Suppressor macrophage treated with lipopolysaccharide for 1 hour (primary cell): Measurements from ENCODE around the gene MBLAC1.
A peak's percentile ranks its signal among the peaks of the same experiment; 100 is the strongest.

ENCODE experiments used
- DNase-seq, 3 donors: peaks; one replicate each; pipeline ENCODE4 v3.0.0-alpha.2; 2020 to 2022

Gene MBLAC1, protein sequence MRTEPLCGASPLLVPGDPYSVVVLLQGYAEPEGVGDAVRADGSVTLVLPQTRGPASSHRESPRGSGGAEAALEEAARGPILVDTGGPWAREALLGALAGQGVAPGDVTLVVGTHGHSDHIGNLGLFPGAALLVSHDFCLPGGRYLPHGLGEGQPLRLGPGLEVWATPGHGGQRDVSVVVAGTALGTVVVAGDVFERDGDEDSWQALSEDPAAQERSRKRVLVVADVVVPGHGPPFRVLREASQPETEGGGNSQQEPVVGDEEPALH

DNA sequence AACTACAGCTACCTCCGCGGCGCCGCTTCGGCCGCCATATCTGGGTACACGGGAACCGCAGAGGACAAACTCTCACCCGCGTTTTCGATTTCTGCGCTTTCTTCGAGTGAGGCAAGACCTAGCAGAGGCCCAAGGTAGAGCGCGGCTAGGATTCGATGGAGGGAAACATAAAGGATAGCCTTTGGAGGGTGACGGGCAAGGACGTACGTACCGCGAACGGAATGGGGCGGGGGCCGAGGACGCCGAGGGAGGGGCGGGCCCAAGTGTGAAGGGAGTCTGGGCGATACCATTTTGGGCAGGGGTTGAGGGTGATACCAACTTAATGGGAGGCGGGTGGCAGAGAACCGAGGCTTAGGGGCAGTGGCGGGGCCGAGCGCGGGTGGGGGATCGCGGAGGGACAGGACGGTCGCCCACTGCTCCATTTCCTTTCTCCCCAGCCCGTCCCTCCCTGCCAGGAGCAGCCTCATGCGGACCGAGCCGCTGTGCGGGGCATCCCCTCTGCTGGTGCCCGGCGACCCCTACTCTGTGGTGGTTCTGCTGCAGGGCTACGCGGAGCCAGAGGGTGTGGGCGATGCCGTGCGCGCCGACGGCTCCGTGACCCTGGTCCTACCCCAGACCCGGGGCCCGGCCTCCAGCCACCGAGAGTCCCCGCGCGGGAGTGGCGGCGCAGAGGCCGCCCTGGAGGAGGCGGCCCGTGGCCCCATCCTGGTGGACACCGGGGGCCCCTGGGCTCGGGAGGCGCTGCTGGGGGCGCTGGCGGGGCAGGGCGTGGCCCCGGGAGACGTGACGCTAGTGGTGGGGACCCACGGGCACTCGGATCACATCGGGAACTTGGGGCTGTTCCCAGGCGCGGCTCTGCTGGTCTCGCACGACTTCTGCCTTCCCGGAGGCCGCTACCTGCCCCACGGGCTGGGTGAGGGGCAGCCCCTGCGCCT is at the start of gene MBLAC1:
Gene MBLAC1 (plus strand): TSS at position 37 of the 935 bp plus-strand sequence. CDS start 429 bp downstream, at position 466.
- DNase-seq: peak; percentile 86 to 94 (median 92)

DNA sequence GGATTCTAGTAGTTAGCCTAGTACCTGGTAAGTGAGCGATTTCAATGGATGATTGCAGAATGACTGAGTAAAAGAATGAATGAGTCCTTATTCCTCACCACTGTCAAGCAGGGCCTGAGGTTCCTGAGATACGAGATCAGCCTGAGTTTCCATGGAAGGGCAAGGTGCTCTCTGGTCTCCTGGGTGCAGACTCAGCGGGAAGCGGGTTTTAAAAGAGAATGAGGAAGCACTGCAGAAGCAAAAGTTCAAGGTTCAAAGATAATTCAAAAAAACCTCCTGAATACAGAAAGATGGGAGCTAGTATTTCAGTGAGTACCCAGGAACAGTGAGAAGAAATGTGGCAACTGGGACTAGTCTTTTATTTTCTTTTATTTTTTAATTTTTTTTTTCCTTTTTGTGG is 49.6 kb upstream of the MBLAC1 start:
- DNase-seq: no peak

DNA sequence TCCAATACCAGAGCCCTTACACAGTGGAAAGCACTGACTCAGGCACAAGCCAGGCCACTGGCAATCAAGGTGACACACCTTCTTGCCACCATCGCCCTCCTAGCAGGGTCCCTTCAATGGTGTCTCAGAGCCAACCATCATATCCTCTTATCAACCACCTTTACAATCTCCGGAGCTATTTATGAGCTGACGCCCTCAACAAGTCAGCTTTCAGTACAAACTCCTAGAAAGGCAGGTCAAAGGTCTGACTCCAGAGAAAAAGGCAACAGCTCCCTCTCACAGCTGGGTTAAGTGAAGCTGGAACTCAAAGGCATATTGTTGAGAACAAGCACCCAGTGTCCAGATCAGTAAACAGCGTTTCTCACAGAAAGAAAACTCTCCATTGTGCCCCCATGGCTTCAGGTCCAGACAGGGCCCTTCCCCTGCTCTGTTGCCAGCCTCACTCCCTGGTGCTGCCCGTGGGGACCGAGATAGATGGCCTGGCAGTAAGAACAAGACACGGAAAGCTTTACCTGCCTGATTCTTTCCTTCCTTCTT is 47.7 kb upstream of the MBLAC1 start:
- no peak for DNase-seq

- DNase-seq: peak in 2 of 3 donors; percentile 16 to 21
Measured at GRCh38 chr7:100080907-100081534, 45.7 kb upstream of the MBLAC1 start.

DNA sequence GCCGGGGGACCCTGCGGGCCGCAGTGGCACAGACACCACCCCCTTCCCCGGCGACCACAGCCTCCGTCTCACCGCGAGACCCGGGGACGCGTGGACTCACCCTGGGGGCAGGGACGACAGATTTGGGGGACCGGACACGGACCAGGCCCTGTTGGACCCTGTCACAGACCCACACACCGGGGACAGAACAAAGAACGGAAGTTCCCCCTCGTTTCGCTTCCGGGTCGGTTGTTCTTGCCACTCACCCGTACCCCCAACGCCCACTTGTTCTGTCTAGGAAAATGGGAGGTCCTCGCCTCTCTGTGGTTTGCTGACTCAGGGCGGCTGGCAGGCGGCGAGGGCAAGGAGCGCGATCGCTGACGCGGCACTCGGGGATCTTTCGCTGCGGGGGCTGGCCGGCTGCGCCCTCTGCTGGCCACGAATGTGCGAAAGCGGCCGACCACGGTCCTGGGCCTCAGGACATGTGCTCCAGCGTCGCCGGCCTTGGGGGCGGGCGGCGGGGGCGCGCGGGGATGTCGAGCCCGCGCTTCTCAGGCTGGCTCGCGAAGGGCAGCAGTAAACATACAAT is 45.1 kb upstream of the MBLAC1 start, which contains the start of gene ZNF3:
Gene ZNF3 (minus strand): TSS at position 189 of the 568 bp plus-strand sequence. CDS start 4,366 bp downstream, outside the sequence.
- peak; percentile 99 to 100 (median 99) for DNase-seq

DNA sequence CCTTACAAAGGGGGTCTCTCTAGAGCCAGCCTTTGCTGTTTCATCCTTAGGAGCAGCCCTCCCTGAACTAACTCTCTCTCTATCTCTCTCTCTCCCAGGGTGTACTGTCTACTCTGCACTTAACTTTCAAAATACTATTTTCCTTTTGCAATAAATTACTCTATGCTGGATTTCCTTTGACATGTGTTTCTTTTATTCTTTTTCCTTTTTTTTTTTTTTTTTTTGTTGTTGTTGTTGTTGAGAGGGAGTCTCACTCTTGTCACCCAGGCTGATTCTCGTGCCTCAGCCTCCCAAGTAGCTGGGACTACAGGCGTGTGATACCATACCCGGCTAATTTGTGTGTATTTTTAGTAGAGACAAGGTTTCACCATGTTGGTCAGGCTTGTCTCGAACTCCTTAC is 43.8 kb upstream of the MBLAC1 start:
- no peak for DNase-seq

- DNase-seq: no peak
Measured at GRCh38 chr7:100085515-100085914, 41.3 kb upstream of the MBLAC1 start.

DNA sequence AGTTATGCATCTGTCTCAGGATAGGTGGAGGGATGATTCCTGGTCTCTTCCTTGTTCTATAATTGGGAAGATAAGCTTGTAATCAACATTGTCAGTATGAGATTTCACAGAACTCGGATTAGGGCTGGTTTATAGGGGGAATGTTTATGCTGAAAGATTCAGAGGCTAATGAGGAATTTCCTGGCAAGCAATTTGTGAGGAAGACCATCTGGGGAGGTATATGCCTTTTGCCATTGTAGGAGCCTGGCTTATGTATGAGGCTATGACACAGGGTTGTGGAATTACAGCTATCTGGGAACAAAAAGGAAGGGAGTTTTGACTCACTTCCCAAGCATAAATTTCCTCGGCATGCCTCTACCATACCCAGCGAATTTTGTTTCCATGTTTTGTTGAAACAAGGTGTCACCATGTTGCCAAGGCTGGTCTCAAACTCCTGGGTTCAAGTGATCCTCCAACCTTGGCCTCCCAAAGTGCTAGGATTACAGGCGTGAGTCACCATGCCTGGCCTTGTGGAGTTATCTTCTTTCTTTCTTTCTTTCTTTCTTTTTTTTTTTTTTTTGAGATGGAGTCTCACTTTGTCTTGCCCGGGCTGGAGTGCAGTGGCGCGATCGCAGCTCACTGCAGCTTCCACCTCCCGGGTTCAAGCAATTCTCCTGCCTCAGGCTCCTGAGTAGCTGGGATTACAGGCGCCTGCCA is 39.6 kb upstream of the MBLAC1 start:
- DNase-seq: no peak

DNA sequence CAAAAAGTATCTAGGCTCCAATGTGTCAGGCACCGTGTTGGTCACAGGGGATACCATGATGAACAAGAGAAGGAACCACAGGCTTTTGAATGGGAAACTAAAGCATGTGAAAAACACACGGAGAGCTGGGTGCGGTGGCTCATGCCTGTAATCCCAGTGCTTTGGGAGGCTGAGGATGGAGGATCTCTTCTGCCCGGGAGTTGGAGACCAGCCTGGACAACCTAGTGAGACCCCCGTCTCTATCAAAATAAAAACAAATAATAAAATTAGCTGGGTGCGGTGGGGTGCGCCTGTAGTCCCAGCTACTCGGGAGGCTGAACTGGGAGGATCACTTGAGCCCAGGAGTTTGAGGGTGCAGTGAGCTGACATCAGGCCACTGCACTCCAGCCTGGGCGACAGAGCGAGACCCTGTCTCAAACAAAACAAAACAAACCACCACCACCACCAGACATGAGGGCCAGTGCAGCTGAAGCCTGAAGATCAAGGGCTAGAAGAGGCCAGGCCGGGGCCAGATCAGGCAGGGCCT is 38.6 kb upstream of the MBLAC1 start:
- no peak for DNase-seq

- peak; percentile 80 to 95 (median 92) for DNase-seq
Measured at GRCh38 chr7:100088621-100089457, 37.9 kb upstream of the MBLAC1 start, which contains the start of gene COPS6. COPS6 (plus strand) TSS chr7:100088969; CDS start chr7:100088991, 22 bp downstream.

DNA sequence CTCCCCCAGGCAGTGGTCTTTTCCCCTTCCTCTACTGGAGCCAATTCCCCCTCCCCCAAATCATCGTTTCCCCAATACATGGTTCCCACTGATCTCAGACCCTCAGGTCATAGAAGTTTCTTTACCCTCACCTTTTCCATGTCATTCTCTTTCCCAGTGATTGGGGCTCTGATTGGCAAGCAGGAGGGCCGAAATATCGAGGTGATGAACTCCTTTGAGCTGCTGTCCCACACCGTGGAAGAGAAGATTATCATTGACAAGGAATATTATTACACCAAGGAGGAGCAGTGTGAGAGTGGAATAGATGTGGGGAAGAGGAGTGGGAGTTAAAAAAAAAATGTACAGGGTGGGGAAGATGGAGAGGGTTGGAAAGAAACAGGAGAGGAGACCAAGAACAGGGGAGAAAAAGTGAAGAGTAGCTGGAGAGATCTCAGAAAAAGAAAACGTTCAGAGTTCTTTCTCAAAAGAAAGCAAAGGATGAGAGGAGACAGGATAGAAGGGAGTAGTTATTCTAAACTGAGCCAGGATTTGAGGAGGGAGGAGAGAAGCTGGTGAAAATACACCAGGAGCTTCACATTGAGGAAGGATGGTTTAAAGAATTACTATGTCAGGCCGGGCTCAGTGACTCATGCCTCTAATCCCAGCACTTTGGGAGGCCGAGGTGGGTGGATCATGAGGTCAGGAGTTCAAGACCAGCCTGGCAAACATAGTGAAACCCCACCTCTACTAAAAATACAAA is 37.1 kb upstream of the MBLAC1 start:
- peak; percentile 14 to 27 (median 19) for DNase-seq

GRCh38 chr7:100090527-100091410 is 36.0 kb upstream of the MBLAC1 start:
- no peak for DNase-seq

DNA sequence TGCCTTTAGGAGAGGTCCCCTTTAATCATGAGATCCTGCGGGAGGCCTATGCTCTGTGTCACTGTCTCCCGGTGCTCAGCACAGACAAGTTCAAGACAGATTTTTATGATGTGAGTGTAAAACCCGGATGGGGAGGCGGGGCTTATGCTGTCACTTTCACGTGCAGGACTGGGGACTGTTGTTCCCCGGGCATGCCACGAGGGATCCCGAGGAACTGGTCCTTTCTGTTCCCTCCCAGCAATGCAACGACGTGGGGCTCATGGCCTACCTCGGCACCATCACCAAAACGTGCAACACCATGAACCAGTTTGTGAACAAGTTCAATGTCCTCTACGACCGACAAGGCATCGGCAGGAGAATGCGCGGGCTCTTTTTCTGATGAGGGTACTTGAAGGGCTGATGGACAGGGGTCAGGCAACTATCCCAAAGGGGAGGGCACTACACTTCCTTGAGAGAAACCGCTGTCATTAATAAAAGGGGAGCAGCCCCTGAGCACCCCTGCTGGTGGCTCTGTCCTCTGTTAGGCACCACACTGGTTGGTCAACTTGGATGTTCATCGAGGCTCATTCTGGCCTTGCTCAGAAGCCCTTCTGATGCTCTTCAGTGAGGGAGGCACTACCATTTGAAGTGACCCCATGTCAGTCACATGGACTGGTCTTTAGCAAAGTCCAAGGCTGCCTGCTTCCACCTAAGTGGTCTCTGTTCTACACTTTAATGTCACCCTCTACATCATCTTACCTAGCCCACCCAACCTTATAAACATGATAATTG is 35.2 kb upstream of the MBLAC1 start:
- DNase-seq: no peak

DNA sequence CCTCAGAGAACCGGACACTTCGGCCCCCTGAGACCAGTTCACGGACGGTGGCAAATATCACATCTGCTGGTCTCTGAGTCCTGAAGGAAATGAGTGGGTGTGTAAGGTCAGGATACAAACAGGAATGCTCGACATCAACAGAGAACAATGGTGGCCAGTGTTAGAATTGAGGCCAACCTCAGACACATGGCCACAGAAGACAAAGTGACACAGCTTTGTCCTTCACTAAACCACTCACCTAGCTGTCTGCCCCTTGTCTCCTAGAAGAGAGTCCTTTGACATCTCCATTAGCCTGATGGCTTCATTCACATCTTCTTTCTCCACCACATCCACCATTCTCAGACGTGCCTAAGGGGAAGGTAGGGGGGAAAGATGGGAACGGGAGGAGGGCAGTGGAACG is 33.7 kb upstream of the MBLAC1 start:
- DNase-seq: no peak

DNA sequence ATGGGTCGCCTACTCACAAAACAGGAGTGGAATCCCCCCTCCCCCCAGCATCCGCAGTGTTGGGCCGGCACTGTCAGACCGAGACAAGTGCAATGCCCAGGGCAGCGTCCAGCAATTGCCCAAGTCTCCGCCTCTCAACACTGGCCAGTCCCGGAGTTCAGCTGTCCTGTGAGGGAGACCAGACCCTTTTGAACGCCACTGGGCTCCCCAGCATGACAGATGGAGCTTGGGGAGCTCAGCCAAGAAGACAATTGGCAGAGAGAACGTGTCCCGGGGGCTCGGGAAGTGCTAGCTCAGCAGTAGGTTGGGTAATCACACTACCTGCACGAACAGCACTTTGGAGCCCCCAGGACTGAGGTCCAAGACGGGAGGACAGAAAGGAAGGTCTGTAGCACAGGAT is 33.3 kb upstream of the MBLAC1 start:
- no peak for DNase-seq

- DNase-seq: no peak
Measured at GRCh38 chr7:100093925-100094486, 32.8 kb upstream of the MBLAC1 start.

DNA sequence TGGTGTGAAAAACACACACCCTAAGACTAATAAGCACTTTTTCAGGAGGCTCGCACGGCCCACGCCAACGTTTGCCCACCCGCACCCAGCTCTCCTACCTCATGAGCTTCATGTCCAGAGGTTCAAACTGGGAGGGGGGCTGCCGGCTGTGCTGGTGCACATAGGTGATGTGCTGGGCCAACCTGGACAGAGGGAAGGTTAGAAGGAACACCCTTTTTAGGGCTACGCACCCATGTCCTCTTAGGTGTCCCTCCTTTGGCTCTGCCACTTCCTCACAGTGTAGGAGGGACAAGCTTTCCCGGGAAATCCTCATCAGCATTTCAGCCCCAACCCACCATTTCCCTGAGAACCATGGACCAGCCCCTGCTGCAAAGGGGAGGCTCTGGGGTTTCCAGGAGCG is 31.5 kb upstream of the MBLAC1 start:
- DNase-seq: no peak

DNA sequence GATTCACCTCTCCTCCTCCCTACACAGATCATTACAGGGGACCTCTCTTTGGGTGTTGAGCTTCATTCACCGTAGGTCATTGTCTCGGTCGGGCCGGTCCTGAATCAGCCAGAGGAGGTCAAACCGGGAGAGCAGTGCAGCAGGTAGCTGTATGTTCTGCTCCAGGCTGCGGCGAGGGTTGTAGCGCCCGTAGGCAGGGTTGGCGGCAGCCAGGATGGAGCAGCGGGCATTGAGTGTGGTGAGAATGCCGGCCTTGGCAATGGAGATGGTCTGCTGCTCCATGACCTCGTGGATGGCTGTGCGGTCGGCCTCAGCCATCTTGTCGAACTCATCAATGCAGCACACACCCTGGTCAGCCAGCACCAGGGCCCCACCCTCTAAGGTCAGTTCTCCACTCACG is 31.1 kb upstream of the MBLAC1 start:
- DNase-seq: no peak
